GM12892 (cell line): ENCODE measurements around the gene ARHGAP24.
A peak's percentile ranks its signal among the peaks of the same experiment; 100 is the strongest.

Experiments
- DNase-seq: peaks from one replicate; pipeline ENCODE4 v3.0.0; 2011; ENCODE audit not compliant: insufficient read length
- FAIRE-seq: peaks from 2 replicates; lab custom pipeline; 2011; peaks lifted over from hg19 to GRCh38; lab: Jason Lieb, UNC
- POLR2A ChIP-seq: IDR thresholded peaks from 2 replicates; pipeline ENCODE4 v1.6.1; 2011; ENCODE audit warnings: low read depth, low read length, control low read depth
- POLR2AphosphoS5 ChIP-seq: IDR thresholded peaks from 2 replicates; pipeline ENCODE4 v1.6.1; 2011; ENCODE audit warnings: low read depth, low read length, control low read depth
- TAF1 ChIP-seq: IDR thresholded peaks from 2 replicates; pipeline ENCODE4 v1.6.1; 2011; ENCODE audit warnings: low read depth, mild to moderate bottlenecking, control low read depth, low read length, borderline replicate concordance

Gene ARHGAP24

GRCh38 chr4:86035688-86036087, 560.7 kb downstream of the ARHGAP24 start:
- no peak for FAIRE-seq

GRCh38 chr4:86036736-86037135, 561.8 kb downstream of the ARHGAP24 start:
- DNase-seq (no peak), FAIRE-seq (no peak)
- TF ChIP-seq POLR2A (no peak), TAF1 (no peak), POLR2AphosphoS5 (no peak)

More at GRCh38 chr4:86035688-86036087, 560.7 kb downstream of the ARHGAP24 start:
- no peak for DNase-seq
- TF ChIP-seq POLR2A, result no peak
- no peak for TF ChIP-seq TAF1
- TF ChIP-seq POLR2AphosphoS5, result no peak

GRCh38 chr4:86038037-86038436, 563.1 kb downstream of the ARHGAP24 start:
- FAIRE-seq (no peak), DNase-seq (no peak)
- no peak for TF ChIP-seq TAF1
- no peak for TF ChIP-seq POLR2A
- no peak for TF ChIP-seq POLR2AphosphoS5

- FAIRE-seq (peak; percentile 42), DNase-seq (no peak)
- TF ChIP-seq POLR2AphosphoS5 (no peak), POLR2A (no peak), TAF1 (no peak)
Measured at GRCh38 chr4:86043755-86044592, 569.0 kb downstream of the ARHGAP24 start.

GRCh38 chr4:86044593-86044985, 569.6 kb downstream of the ARHGAP24 start:
- DNase-seq (no peak), FAIRE-seq (no peak)
- no peak for TF ChIP-seq POLR2A
- no peak for TF ChIP-seq POLR2AphosphoS5
- no peak for TF ChIP-seq TAF1

GRCh38 chr4:86048426-86048825, 573.5 kb downstream of the ARHGAP24 start:
- FAIRE-seq, result no peak
- no peak for TF ChIP-seq POLR2A
- TF ChIP-seq TAF1, result no peak
- DNase-seq, result no peak

- DNase-seq, result no peak
- TF ChIP-seq POLR2AphosphoS5 (no peak), TAF1 (no peak), POLR2A (no peak)
- no peak for FAIRE-seq
Measured at GRCh38 chr4:86050496-86050895, 575.5 kb downstream of the ARHGAP24 start.
